HG02623 (cell line): Measurements from ENCODE around the gene FOXF1.

Experiments used
- ATAC-seq: cut with Tn5 transposase; IDR thresholded peaks from one replicate; pipeline ENCODE4 v1.9.1; 2021; ENCODE audit warnings: moderate library complexity; ENCODE audit not compliant: unreplicated experiment

FOXF1 gene

GRCh38 chr16:86503830-86504229, 6.5 kb upstream of the FOXF1 start:
- ATAC-seq = no peak

DNA sequence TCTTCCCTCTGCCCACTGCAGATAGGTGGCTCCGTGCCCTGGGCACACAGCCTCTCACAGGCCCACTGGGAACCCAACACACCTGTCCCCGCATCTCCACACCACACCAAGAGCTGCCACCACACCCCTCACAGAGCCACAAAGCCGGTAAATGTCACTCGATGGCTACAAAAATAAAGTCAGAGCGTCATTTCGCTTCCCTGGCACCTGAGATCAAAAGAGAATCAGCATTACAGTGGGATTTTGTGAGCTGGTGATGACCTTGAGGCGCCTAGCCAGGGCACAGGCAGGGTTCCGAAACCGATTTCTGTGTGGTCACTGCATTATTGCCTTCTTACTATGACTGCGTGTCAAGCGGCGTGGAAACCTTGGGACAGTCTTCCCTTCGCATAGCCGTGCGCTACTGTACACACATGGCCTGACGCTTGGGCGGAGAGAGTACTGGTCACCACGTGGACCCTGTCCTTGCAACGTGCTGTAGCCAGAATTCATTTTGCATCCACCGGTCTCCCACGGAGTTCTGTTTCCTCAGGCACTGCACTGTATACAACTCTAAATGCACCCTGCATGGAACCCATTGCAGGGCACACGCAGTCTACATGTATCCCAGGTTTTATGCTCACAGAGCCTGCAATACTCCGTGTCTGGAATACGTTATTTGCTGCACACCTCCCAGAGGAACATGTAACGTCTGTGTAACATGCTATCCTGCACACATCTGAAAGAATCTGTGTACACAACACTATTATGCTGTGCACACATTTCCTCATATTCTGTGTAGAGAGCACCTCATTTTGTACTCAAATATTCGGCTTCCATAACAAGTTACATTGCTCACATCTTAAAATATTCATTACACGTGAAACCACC, 5.8 kb upstream of the FOXF1 start:
- no peak for ATAC-seq

GRCh38 chr16:86505185-86505898, 5.0 kb upstream of the FOXF1 start:
- no peak for ATAC-seq

DNA sequence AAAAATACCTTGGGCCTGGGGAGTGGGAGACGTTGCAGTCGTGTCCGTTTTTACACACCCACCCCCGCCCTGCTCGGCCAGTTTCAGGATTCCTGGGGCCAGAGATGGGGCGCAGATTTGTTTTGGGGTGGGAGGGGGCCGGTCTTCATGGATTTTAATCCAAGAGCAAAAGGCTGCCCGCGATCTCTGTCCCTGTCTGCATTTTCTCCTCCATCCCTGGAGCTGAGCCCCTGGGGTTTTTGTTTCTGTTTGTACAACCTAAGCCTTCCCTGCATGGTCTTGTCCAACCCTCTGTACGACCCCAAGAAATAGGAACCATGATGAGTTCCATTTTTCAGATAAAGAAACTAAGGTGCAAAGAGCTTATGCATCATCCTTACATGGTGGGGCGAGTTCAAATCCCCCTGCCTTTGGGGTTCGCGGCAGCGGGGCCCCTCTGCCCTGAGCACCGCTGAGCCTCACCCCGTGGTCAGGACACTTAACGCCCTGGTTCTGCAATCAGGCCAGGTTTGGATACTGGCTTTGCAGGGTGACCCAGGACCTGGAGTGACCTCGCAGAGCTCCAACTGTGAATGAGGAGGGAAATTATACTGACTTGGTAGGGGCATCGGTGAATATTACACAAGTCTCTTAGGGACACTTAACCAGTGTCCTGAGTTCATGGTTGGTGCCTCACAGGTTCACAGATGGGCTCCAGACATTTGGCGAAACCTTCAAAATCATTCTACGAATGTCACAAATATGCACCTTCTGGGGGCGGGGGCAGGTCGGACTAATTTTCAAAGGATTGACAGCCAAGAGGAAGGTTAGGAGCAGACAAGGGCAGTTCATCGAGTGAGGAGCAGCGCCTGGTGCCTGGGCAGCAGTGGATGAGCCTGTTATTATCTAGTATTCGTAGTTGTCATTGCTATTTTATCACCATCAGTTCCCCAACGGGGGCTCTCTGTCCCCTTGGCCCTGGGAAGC, 4.1 kb upstream of the FOXF1 start:
- no peak for ATAC-seq

DNA sequence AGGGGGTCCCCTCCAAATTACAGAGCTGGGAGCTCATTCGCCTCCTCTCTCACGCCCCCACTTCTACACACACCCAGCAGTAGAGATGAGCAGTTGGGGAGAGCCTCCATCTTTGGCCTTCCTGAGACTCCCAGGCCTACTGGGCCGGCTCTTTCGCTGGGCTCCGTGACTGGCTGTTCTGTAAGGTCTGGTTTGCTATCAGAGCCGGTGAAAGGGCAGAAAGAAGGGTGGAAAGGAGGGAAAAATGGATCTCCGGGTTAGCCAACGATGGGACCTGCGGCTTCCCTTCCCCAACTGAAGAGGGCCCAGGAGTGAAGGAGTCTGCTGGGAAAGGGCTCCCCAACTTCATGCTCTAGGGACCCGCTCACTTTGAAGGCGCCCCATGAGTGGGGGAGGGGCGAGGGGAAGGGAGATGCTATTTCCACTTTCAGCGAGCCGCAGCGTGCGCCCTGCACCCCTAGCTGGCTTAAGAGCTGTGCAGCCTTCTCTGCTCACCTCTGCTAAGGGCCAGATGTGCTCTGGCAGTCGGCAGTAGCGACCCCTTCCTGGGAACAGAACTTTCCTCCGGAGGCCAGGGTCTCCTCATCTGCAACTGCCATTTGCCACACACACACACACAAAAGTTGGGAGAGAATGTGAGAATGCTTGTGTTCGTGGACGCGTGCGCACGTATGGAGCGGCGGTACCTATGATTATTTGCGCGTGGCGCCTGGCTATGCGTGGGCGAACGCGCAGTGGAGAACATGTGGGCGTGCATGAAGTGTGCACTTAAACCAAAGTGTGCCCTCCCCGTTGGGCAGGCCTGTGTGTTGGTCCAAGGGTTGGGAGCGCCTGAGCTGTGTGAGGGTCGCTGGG, 2.9 kb upstream of the FOXF1 start:
- ATAC-seq = no peak

DNA sequence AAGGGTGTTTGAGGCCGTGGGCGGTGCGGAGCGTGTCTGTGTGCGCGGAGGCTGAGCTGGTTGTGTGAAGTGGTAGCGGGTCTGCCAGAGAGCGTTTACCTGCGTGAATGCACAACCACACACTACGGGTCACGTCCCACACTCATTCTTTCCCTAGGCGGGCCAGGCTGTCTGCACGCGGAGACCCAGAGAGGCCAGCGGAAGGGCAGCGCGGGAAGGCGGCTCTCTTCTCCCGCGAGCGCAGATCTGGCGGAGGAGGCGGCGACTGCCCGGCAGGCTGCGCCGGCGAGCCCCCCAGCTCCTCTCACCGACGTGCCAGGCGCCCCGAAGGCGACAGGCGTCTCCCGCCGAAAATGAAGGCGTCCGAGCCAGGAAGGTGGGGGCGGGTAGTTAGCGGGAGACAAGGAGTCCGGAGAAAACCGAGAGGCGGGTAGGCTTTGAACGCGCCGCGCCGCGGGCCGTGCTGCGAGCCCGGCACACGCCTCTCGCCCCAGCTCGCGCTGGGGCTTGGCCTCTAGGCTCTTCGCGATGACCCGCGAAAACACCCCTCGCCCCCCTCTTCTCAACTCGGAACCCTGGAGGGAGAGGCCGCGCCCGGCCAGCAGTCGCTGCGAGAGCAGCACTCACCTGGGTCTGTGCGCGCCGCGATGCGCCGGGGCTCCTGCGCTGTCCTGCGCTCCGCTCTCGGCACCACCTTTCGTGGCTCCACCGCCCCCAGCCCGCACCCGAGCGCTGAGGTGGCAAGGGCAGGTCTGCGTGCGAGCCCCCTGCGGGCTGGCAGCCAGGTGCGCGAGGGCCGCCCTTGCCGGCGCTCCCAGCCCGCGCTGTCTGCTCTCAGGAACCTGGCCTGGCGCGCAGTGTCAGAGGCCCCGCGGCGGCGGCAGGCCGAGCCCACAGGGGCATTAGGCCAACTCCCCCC, 2.0 kb upstream of the FOXF1 start:
- no peak for ATAC-seq

GRCh38 chr16:86508947-86509758, 1.2 kb upstream of the FOXF1 start:
- ATAC-seq = no peak

GRCh38 chr16:86509759-86510464, 415 bp upstream of the FOXF1 start:
- ATAC-seq = no peak

- ATAC-seq = no peak
Observed at GRCh38 chr16:86511317-86512161, 1.2 kb downstream of the FOXF1 start.

DNA sequence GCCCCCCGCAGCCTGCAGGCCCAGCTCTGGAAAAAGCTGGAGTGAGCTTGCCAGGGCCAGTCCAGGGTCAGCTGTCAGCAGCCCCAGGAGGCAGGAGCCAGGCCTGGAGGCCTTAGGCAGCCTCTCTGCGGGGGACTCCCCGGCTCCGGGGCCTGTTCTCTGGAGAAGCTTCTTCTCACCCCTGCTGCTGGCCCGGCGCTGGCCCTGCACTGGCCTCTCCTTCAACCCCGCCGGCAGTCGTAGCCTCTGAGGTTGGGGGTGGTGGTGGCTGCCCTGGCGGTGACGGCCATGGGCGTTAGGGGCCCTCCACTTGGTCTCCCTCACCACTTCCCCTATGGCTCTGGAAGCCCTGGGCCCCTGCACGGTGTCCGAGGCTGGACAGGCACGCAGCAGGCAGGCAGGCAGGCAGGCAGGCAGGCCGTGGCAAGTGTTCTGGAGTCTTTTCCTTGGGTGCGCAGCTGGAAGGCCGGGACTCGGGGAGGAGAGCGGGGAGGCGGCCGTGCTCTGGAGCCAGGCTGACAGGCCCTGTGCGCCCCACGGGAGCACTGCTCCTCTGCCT, 2.1 kb downstream of the FOXF1 start:
- no peak for ATAC-seq

GRCh38 chr16:86512860-86513470, 2.6 kb downstream of the FOXF1 start:
- no peak for ATAC-seq

DNA sequence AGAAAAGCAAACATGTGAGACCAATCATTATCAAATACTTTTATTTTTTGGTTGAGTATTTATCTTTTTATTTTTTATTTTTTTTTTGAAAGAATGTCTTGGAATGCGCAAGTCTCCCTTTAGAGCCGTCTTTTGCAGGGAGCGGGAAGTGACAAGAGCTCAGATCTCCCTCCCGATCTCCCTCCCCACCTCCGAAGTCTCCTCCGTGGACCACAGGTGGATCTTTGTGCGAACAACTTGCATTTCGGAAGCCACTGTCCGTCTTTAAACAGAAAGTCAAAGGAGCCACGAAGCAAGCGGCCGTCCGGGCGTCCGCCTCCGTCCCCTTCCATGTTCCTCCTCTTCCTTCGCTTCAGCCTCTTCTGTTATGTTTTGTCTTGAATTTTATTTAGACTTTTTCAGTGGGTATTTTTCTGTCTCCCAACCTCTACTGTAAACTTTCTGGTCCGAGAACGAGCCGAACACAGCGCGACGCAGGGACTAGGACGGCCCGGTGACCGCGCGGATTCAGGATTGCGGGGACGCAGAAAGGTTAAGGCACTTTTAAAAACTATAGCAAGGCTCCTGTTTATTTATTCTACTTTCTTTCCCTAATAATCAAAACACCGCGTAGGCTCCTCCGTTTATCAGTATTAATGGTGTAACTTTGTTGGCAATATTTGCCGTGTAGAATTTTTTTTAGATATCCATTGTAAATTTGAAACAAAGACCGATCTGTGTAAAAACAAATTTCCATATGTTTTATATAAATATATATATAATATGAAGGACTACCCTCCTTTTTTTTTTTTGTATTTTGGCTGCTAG, 3.3 kb downstream of the FOXF1 start:
- ATAC-seq = no peak

DNA sequence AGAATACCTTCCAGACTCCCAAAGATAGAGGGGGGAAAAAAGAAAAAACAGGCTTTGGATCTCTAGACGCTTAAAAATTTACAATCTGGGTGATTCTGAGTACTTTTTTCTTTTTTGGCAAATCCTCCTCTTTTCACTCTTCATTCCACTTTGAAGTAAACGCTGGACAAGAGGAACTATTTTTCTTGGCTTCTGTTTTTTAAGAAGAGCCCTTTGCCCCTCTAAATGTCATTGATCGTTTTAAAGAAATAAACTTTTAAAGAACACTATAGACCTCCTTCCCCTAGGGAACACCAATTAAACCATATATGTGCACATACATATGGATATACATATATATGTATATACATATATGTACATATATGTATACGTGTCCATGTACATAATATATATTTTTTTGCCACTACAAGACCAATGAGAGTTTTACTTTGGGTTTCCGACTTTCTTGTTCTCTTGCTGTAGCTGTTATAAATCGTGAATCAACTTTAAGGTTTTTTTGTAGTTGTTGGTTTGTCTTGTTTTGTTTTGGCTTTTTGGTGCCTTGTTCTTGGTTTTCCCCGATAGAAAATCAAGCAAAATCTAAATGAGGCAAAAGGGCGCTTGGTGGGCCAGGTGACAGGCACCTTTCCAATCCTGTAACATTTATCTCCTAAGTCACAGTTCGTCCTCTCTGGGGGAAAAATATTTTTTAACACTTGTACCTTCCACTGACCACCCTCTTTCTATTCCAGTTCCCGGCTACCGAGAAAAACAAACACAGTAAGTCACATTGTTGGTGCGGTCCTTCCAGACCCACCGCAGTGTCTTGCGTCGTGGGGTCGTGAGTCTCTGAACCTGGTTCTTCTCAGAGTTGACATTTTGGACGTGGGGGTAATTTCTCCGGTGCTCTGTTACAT, 4.4 kb downstream of the FOXF1 start:
- ATAC-seq = no peak

GRCh38 chr16:86515413-86515776, 5.1 kb downstream of the FOXF1 start:
- ATAC-seq = no peak
